IMR-90 (cell line): ENCODE results near the gene TFEB. TPM values are rescaled to one million over a fixed set of nuclear protein-coding genes. Genes with fewer than 3 reads are reported as not detected.
A peak's percentile ranks its signal among the peaks of the same experiment; 100 is the strongest.

Source experiments
- ATAC-seq: fragments of 200-7000 bp; cut with Tn5 transposase; 2 replicates; pipeline ENCODE4 v1.9.1; 2020; ENCODE audit warnings: low read depth, mild to moderate bottlenecking, moderate library complexity
- BruUV-seq: library from RNA; stranded (reverse); fragments of 400-500 nt; replicated peaks from 2 replicates; lab custom pipeline; 2021; lab: Mats Ljungman, UMichigan
- CTCF ChIA-PET: fragments of 300-600 bp; formaldehyde crosslinking; extraction: SDS; loops from one replicate; lab custom pipeline; 2021; ENCODE audit warnings: antibody characterized with exemption; lab: Yijun Ruan, JAX
- POLR2A ChIA-PET: fragments of 300-600 bp; sonication (Branson Sonifier 250); formaldehyde crosslinking; loops from one replicate; lab custom pipeline; 2022; ENCODE audit warnings: antibody characterized with exemption; ENCODE audit not compliant: unreplicated experiment; lab: Charles Lee
- DNase-seq: peaks from one replicate; pipeline ENCODE4 v3.0.0; 2013
- H2AFZ ChIP-seq: replicated peaks from 2 replicates; pipeline ENCODE3; 2013; ENCODE audit warnings: low read length, mild to moderate bottlenecking; ENCODE audit not compliant: poor library complexity
- H2AK5ac ChIP-seq: 2 replicates; pipeline ENCODE4 v1.6.1; 2013; ENCODE audit warnings: low read depth, low read length, inconsistent platforms
- H2AK9ac ChIP-seq: replicated peaks from 2 replicates; pipeline ENCODE3; 2013; ENCODE audit warnings: mild to moderate bottlenecking, low read depth, low read length, moderate library complexity; ENCODE audit not compliant: poor library complexity
- H2BK120ac ChIP-seq: 2 replicates; pipeline ENCODE4 v1.6.1; 2013; ENCODE audit warnings: low read depth, low read length, inconsistent platforms
- H2BK15ac ChIP-seq: 3 replicates; pipeline ENCODE4 v1.6.1; 2013; ENCODE audit warnings: low read depth, low read length, inconsistent platforms
- H2BK20ac ChIP-seq: 2 replicates; pipeline ENCODE4 v1.6.1; 2013; ENCODE audit warnings: low read depth, mild to moderate bottlenecking, inconsistent platforms, low read length, moderate library complexity
- H2BK5ac ChIP-seq: 2 replicates; pipeline ENCODE4 v1.6.1; 2013; ENCODE audit warnings: mild to moderate bottlenecking, low read depth, low read length, inconsistent platforms; ENCODE audit not compliant: poor library complexity, severe bottlenecking
- H3K14ac ChIP-seq: replicated peaks from 2 replicates; pipeline ENCODE4 v1.6.1; 2013; ENCODE audit warnings: low read depth, low read length, inconsistent platforms
- H3K18ac ChIP-seq: 2 replicates; pipeline ENCODE4 v1.6.1; 2013; ENCODE audit warnings: low read depth, low read length, control low read depth
- H3K23ac ChIP-seq: 2 replicates; pipeline ENCODE4 v1.6.1; 2013; ENCODE audit warnings: low read depth, low read length, inconsistent platforms
- H3K27ac ChIP-seq: 2 replicates; pipeline ENCODE4 v1.5.1; 2013; ENCODE audit warnings: mild to moderate bottlenecking, control low read depth, low read length; ENCODE audit not compliant: insufficient read depth
- H3K27me3 ChIP-seq: 2 replicates; pipeline ENCODE4 v1.6.1; 2013; ENCODE audit warnings: low read length; ENCODE audit not compliant: control insufficient read depth, insufficient read depth
- H3K36me3 ChIP-seq: 2 replicates; pipeline ENCODE4 v1.6.1; 2013; ENCODE audit warnings: low read length, mixed read lengths; ENCODE audit not compliant: control insufficient read depth, insufficient read depth
- H3K4ac ChIP-seq: 2 replicates; pipeline ENCODE4 v1.6.1; 2013; ENCODE audit warnings: low read depth, low read length, inconsistent platforms
- H3K4me1 ChIP-seq: 2 replicates; pipeline ENCODE4 v1.6.1; 2013; ENCODE audit warnings: low read length, mixed read lengths; ENCODE audit not compliant: control insufficient read depth, insufficient read depth
- H3K4me2 ChIP-seq: 2 replicates; pipeline ENCODE4 v1.6.1; 2013; ENCODE audit warnings: low read depth, mild to moderate bottlenecking, control low read depth, low read length, moderate library complexity
- H3K4me3 ChIP-seq: 2 replicates; pipeline ENCODE4 v1.5.1; 2013; ENCODE audit warnings: low read depth, mild to moderate bottlenecking, control low read depth, low read length, moderate library complexity; ENCODE audit not compliant: insufficient read depth
- H3K56ac ChIP-seq: 2 replicates; pipeline ENCODE4 v1.6.1; 2013; ENCODE audit warnings: low read length, inconsistent platforms; ENCODE audit not compliant: insufficient read depth; ENCODE audit errors: extremely low read depth
- H3K79me1 ChIP-seq, 2 experiments: 2 replicates each; pipeline ENCODE4 v1.6.1; 2013; ENCODE audit warnings: low read length in 2 of 2, inconsistent platforms in 1 of 2, low read depth in 1 of 2
- H3K9ac ChIP-seq: 2 replicates; pipeline ENCODE4 v1.6.1; 2013; ENCODE audit warnings: low read depth, low read length, control low read depth
- H3K9me1 ChIP-seq: 2 replicates; pipeline ENCODE4 v1.6.1; 2013; ENCODE audit warnings: low read length, inconsistent platforms; ENCODE audit not compliant: insufficient read depth
- H3K9me3 ChIP-seq: 2 replicates; pipeline ENCODE4 v1.6.1; 2013; ENCODE audit warnings: low read length; ENCODE audit not compliant: control insufficient read depth, insufficient read depth
- H4K20me1 ChIP-seq: 2 replicates; pipeline ENCODE4 v1.6.1; 2013; ENCODE audit warnings: low read length, inconsistent platforms; ENCODE audit not compliant: insufficient read depth
- H4K5ac ChIP-seq: 2 replicates; pipeline ENCODE4 v1.6.1; 2013; ENCODE audit warnings: mild to moderate bottlenecking, low read depth, low read length, control low read depth
- H4K8ac ChIP-seq, 2 experiments: 2 replicates each; pipeline ENCODE4 v1.6.1; 2013; ENCODE audit warnings: low read depth in 2 of 2, low read length in 2 of 2, control low read depth in 1 of 2, inconsistent platforms in 1 of 2
- H4K91ac ChIP-seq: 2 replicates; pipeline ENCODE4 v1.6.1; 2013; ENCODE audit warnings: low read depth, low read length, inconsistent platforms; ENCODE audit not compliant: insufficient read depth
- BHLHE40 ChIP-seq: fragments of 150-350 bp; IDR thresholded peaks from 2 replicates; pipeline ENCODE4 v1.6.1; 2016; ENCODE audit warnings: mild to moderate bottlenecking, low read depth, low read length
- FOS ChIP-seq: fragments of 150-350 bp; IDR thresholded peaks from 2 replicates; pipeline ENCODE4 v1.6.1; 2016; ENCODE audit warnings: low read depth, low read length
- MAFK ChIP-seq: IDR thresholded peaks from 2 replicates; pipeline ENCODE4 v1.6.1; 2012; ENCODE audit warnings: low read depth, low read length, improper control_type of control experiment
- NFE2L2 ChIP-seq: fragments of 150-350 bp; IDR thresholded peaks from 2 replicates; pipeline ENCODE4 v1.6.1; 2016; ENCODE audit warnings: low read depth, mild to moderate bottlenecking, low read length
- POLR2A ChIP-seq: IDR thresholded peaks from 2 replicates; pipeline ENCODE4 v1.6.1; 2012; ENCODE audit warnings: mild to moderate bottlenecking, low read depth, low read length
- RAD21 ChIP-seq: IDR thresholded peaks from 2 replicates; pipeline ENCODE4 v1.6.1; 2012; ENCODE audit warnings: low read length, improper control_type of control experiment
- RCOR1 ChIP-seq: IDR thresholded peaks from 2 replicates; pipeline ENCODE4 v1.6.1; 2012; ENCODE audit warnings: mild to moderate bottlenecking, low read length, improper control_type of control experiment; ENCODE audit not compliant: insufficient replicate concordance
- RFX5 ChIP-seq: IDR thresholded peaks from 2 replicates; pipeline ENCODE4 v1.8.0; 2012; ENCODE audit warnings: low read depth, mild to moderate bottlenecking, low read length, moderate library complexity
- WGBS, 2 experiments: methylation state at CpG; one replicate each; pipeline versions ENCODE4 v1.1.5 to v1.1.7; 2013; ENCODE audit warnings: missing lambda C conversion rate in 2 of 2; ENCODE audit not compliant: insufficient read length in 1 of 2; ENCODE audit errors: extremely low coverage in 2 of 2; 5-methylcytosine and 5-hydroxymethylcytosine counted together
- dilution Hi-C: fragments of 300-500 bp; cut with HindIII; formaldehyde crosslinking; loops from one replicate; pipeline ENCODE4 v1.14.3; 2018; ENCODE audit warnings: low sequenced_read_pairs; ENCODE audit not compliant: unreplicated experiment
- in situ Hi-C: fragments of 300-500 bp; cut with MboI; formaldehyde crosslinking; loops from 3 replicates; pipeline ENCODE4 v1.14.3; 2019; ENCODE audit warnings: low sequenced_read_pairs, inconsistent platforms, mixed read lengths
- intact Hi-C: fragments of 100-400 bp; cut with micrococcal nuclease; formaldehyde crosslinking; loops from 2 replicates; pipeline ENCODE4 v1.10.0; 2022
- polyA plus RNA-seq, 3 experiments: library from polyadenylated mRNA; depleted of rRNA; stranded (reverse); fragments of >200 nt; gene quantifications; 2 replicates each; pipeline ENCODE4 v1.2.3, GENCODE V29; 2012; ENCODE audit warnings: low replicate concordance in 1 of 3
- total RNA-seq: library from RNA; depleted of rRNA; stranded (reverse); fragments of >200 nt; gene quantifications from 2 replicates; pipeline ENCODE4 v1.2.3, GENCODE V29; 2012
- TF ChIP-seq, protein P1 (sequence below): fragments of 150-350 bp; IDR thresholded peaks from 2 replicates; pipeline ENCODE4 v1.6.1; 2016; ENCODE audit warnings: low read depth, mild to moderate bottlenecking, low read length, moderate library complexity, borderline replicate concordance
- TF ChIP-seq, protein P2 (sequence below): fragments of 150-350 bp; IDR thresholded peaks from 2 replicates; pipeline ENCODE4 v1.6.1; 2017; ENCODE audit warnings: mild to moderate bottlenecking, antibody characterized with exemption, low read length, low read depth

TFEB gene
- total and polyA plus RNA-seq, 2 of the 4 experiments (the other 2 are of a cell fraction) = 4.5 to 4.9 TPM

DNA sequence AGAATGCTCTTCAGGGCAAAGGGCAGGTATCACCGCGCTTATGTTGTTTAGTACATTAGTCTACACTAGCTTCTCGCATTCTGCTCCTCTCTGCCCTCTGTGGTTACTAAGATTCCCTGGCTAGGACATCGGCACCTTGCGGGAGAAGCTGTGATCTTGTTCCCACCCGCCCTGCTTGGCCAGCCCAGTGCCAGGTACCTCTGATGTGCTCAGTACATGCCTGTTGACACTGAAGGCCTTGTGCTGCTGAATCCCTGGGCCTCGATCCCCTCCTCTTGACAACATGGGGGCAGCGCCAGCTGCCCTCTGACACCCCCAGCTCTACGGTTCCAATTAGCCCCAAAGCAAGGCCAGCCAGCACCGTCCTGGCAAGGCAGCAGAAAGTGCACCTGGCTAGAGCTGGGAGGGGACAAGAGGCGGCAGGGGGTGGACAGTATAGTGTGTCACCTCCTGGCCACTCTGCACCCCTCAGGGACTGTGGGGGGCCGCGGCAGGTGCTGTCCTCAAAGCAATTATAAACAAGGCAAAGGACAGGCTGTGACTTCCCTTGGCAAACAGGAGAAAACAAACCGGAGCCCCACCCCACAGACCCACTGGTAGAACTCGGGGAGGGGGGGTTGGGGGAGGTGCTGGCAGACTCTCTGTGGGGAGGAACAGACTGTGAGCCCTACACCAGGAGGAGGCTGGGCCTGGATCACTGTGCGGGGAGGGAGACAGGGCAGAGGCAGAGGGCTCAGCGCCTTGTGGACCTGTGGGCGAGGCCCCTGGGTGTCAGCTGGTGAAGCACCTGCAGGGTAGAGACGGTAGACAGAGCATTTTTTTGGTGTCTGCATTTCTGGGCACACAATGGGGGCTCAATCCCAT is 7.1 kb downstream of the TFEB start (continued):
- no peak for TF ChIP-seq MAFK

DNA sequence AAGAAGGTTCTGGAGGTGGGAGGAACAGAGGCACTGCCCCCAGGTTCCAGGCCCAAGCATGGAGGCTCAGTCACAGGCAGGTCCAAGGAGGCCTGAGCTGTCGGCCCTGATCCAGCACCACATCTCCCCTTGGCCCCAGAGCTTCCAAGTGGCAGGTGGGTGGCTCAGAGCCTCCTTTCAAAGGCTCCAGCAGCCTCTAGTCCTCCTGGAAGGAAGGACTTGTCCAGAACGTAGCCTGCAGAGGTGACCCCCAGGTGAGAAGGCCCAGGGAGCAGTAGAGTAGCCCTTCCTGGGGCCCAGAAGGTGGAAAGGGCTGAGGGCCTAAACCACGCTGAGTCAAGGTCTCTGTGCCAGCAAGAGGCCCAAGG is 7.7 kb downstream of the TFEB start:
- Histone ChIP-seq H3K27me3 (no peaks in the 10 kb centered on the region), H3K9ac (no peak overlapping the region), H3K4ac (no peak overlapping the region; the same call in 1 of the 2 replicates), H2BK20ac (no peak overlapping the region), H4K5ac (no peak overlapping the region), H2BK120ac (no peak overlapping the region), H2BK5ac (no peak overlapping the region), H4K91ac (no peak overlapping the region), H2AK5ac (no peak overlapping the region; the same call in 1 of the 2 replicates), H3K79me1 (peaks cover 12 to 25% of the 10 kb centered on the region in 2 experiments), H3K56ac (no peak overlapping the region), H3K9me1 (peaks cover 23% of the 10 kb centered on the region), H2AK9ac (no peak overlapping the region), H3K18ac (no peak overlapping the region), H4K20me1 (no peaks in the 10 kb centered on the region), H3K4me1 (peaks cover 23% of the 10 kb centered on the region), H3K36me3 (no peaks in the 10 kb centered on the region), H2AFZ (peak overlapping the region; percentile 32), H4K8ac (no peak overlapping the region), H3K27ac (no peak overlapping the region), H2BK15ac (no peak overlapping the region), H3K23ac (no peak overlapping the region), H3K9me3 (no peaks in the 10 kb centered on the region), H3K14ac (no peak overlapping the region), H3K4me3 (no peak overlapping the region), H3K4me2 (no peak overlapping the region)
- no peak for ATAC-seq
- BruUV-seq = no TSS peak
- intact Hi-C loops (no loop called here), in situ Hi-C loops (no loop called here), dilution Hi-C loops (no loop called here)
- POLR2A ChIA-PET = no interaction called here
- DNase-seq = no peak
- CTCF ChIA-PET = no interaction called here
- TF ChIP-seq RFX5 (no peak), MAFK (no peak), POLR2A (no peak), FOS (no peak), BHLHE40 (no peak), RCOR1 (no peak), RAD21 (no peak), NFE2L2 (no peak)
- TF ChIP-seq, protein P1, sequence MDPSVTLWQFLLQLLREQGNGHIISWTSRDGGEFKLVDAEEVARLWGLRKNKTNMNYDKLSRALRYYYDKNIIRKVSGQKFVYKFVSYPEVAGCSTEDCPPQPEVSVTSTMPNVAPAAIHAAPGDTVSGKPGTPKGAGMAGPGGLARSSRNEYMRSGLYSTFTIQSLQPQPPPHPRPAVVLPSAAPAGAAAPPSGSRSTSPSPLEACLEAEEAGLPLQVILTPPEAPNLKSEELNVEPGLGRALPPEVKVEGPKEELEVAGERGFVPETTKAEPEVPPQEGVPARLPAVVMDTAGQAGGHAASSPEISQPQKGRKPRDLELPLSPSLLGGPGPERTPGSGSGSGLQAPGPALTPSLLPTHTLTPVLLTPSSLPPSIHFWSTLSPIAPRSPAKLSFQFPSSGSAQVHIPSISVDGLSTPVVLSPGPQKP = no peak
- TF ChIP-seq, protein P2, sequence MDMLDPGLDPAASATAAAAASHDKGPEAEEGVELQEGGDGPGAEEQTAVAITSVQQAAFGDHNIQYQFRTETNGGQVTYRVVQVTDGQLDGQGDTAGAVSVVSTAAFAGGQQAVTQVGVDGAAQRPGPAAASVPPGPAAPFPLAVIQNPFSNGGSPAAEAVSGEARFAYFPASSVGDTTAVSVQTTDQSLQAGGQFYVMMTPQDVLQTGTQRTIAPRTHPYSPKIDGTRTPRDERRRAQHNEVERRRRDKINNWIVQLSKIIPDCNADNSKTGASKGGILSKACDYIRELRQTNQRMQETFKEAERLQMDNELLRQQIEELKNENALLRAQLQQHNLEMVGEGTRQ = no peak
- WGBS, 2 experiments = 82% methylated on average over 2 of the region's 3 CpGs; no CpG with 5 or more reads in 1 of the 2 experiments
